AG09319 (cell line): ENCODE measurements around the gene RPTOR.

Experiments
- DNase-seq: peaks from one replicate; pipeline ENCODE4 v3.0.0-alpha.2; 2010; ENCODE audit warnings: low read depth; ENCODE audit errors: extremely low read depth
- TF ChIP-seq, protein P1 (sequence below): IDR thresholded peaks from 2 replicates; pipeline ENCODE4 v1.5.1; 2011; ENCODE audit warnings: low read depth, mild to moderate bottlenecking, inconsistent platforms, low read length, moderate library complexity

Gene RPTOR

DNA sequence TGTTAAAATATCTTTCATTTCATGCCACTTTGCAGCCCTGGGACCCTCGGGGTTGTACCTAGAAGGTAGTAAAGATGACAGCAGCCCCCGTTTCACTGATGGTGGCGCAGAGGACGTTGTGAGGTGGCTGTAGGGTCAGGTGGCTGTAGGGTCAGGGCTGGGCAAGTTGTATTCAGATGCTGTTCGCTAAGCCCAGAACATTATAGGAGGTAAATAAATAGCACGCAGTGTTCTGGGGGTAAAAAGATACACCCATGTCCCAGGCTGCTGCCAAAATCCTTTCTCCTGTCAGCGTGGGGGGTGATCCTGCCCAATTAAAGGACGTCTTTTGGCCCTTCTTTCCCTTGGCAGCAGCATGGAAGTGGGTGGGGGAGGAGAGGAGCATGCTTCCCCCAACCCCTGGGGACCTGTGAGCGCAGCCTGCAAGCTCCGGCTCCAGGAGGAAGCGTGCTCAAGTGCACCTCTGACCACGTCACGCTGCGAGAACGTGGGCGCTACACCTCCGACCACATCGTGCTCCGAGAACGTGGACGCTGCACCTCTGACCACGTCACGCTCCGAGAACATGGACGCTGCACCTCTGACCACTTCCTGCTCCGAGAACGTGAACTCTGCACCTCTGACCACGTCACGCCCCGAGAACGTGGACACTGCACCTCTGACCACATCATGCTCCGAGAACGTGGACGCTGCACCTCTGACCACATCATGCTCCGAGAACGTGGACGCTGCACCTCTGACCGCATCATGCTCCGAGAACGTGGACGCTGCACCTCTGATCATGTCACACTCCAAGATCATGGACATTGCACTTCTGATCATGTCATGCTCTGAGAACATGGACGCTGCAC, 182.1 kb downstream of the RPTOR start:
- no peak for DNase-seq
- TF ChIP-seq, protein P1, sequence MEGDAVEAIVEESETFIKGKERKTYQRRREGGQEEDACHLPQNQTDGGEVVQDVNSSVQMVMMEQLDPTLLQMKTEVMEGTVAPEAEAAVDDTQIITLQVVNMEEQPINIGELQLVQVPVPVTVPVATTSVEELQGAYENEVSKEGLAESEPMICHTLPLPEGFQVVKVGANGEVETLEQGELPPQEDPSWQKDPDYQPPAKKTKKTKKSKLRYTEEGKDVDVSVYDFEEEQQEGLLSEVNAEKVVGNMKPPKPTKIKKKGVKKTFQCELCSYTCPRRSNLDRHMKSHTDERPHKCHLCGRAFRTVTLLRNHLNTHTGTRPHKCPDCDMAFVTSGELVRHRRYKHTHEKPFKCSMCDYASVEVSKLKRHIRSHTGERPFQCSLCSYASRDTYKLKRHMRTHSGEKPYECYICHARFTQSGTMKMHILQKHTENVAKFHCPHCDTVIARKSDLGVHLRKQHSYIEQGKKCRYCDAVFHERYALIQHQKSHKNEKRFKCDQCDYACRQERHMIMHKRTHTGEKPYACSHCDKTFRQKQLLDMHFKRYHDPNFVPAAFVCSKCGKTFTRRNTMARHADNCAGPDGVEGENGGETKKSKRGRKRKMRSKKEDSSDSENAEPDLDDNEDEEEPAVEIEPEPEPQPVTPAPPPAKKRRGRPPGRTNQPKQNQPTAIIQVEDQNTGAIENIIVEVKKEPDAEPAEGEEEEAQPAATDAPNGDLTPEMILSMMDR = no peak

DNA sequence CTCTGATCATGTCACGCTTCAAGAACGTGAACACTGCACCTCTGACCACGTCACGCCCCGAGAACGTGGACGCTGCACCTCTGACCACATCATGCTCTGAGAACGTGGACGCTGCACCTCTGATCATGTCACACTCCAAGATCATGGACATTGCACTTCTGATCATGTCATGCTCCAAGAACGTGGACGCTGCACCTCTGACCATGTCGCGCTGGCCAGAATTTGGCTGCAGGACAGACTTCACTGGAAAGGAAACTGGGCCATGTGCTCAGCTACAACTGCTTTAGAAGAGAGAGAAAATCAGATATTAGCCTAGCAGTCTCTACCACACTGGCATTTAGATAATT, 182.7 kb downstream of the RPTOR start:
- no peak for DNase-seq
- TF ChIP-seq, protein P1 = no peak

DNA sequence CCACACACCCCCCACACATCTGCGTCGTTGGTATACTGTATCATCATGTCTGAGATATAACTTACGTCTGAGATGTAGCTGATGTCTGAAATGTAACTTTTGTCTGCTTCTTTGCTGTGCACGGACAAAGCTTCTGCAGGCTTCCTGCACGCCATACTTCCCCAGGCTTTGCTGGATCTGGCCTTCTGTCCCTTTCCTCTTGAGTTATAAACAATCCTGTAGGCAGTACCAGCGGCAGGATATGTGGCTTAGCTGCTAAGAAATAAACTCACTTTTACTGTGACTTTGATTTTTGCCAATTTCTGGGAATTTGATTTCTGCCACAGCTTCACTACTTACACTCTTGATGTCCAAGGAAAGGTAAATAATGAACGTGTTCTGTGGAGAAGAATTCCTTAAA, 184.4 kb downstream of the RPTOR start:
- TF ChIP-seq, protein P1 = no peak
- no peak for DNase-seq

DNA sequence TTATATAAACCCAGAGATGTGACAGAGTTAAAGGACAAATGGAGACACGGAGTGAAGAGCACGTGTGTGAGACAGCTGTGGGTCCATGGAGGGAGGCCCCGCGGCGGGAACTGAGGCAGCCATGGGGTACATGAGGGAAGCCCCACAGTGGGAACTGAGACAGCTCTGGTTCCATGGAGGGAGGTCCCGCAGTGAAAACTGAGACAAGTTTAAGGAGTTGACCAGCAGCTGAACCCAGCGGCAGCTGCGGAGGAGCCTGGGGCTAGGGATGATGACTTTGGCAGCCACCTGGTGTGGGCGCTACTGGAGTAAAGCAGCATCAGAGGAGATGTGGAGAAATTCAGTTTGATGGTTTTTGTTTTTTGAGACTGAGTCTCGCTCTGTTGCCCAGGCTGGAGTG, 185.1 kb downstream of the RPTOR start:
- DNase-seq = no peak
- TF ChIP-seq, protein P1 = no peak

DNA sequence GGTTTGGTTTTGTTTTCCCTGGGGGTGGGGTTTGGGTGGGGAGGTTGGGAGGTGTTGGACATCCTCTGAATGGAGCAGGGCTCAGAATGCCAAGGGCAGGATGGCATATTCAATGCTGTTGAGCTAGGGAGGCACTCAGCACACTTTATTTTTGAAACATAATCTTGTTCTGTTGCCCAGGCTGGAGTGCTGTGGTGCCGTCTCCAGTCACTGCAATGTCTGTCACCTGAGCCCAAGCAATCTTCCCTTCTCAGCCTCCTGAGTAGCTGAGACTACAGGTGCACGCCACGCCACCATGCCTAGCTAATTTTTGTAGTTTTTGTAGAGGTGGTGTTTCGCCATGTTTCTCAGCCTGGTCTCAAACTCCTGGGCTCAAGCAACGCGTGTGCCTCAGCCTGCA, 186.1 kb downstream of the RPTOR start:
- TF ChIP-seq, protein P1 = no peak
- DNase-seq = no peak

DNA sequence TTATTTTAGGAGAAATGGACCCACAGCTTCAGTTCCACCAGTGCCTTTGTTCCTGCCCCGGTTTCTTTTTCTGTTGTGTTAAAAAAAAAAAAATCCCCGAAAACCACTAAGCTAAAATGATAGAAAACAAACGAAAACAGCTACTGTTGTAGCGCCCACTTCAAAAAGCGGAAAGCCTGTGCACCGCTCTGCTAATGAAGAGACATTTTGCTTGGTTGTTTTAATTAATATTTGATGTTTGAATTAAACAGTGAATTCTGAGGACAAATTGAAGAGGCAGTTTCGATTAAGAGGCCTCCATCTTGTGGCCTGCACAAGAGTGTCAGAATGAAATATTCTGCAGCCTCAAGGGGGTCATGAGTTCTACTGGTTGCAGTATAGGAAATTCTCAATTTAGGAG, 186.7 kb downstream of the RPTOR start:
- TF ChIP-seq, protein P1 = no peak
- DNase-seq = no peak

DNA sequence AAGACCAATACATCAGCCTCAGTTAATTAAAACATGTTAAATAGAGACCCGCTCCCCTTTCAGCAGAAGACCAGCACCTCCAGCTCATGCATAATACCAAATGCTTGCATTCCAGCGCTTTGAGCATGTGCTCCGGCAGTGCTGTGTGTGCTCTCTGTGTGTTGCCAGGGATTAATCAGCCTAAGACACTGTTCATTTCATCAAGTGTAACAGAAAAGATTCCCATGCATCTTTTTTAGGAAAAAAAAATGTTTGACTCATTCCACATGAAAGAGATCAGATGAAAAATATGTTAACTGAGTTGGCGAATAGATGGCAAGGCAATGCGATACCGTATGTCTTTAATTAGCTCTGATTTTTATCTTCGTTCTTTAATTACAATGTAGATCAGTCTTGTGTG, 187.6 kb downstream of the RPTOR start:
- peak; percentile 57 for DNase-seq
- TF ChIP-seq, protein P1 = no peak
